ENCODE results near the gene ARRB2.
"Not testable (repeated sequence)": the region's sequence is repeated elsewhere in the genome, so short reads cannot be mapped to it uniquely, and the experiment has no call there.

ARRB2 gene

DNA sequence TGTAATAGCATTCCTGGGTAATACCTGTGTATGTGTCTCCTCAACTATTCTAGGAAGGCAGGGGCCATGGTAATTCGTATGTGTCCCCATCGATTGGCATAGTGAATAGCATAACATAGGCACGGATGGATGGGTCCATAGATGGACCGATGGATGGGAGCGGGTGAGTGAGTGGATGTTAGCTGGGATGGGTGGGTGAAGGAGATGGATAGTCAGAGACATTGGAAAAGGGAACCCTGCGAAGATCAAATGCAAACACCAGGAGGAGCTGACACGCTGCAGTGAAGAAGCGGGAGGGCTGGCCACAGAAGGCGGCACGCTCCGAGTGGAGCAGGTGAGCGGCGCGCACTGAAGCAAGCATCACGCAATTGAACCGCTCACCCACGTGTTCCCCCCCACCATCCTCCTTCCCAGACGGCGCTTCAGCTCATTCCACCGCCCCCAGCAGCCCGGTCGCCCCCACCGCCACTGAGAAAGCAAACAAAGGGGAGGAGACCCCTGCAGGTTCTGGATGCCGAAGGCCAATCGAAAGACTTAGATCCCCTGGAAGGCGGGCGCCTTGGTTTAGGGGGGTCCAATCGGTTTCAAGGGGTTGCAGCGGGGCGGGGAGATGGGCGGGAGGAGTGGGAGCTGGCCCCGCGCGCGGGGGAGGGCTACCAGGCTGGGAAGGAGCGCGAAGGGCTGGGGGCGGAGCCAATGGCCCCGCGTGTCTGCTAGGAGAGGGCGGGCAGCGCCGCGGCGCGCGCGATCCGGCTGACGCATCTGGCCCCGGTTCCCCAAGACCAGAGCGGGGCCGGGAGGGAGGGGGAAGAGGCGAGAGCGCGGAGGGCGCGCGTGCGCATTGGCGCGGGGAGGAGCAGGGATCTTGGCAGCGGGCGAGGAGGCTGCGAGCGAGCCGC, at the start of gene ARRB2:
ARRB2 (plus strand) TSS at position 839 of the 899 bp plus-strand sequence. CDS start 90 bp downstream, outside the sequence.
- peak; percentile 96 to 98 for DNase-seq (ENCODE audit: low read depth in 2 of 2, low spot score in 1 of 2)

- no peak for DNase-seq (ENCODE audit: low read depth in 2 of 2, low spot score in 1 of 2)
Observed at GRCh38 chr17:4663711-4664110, 46.7 kb upstream of the ARRB2 start.

- no peak for DNase-seq (ENCODE audit: low read depth in 2 of 2, low spot score in 1 of 2)
Observed at GRCh38 chr17:4664230-4664629, 46.2 kb upstream of the ARRB2 start.

DNA sequence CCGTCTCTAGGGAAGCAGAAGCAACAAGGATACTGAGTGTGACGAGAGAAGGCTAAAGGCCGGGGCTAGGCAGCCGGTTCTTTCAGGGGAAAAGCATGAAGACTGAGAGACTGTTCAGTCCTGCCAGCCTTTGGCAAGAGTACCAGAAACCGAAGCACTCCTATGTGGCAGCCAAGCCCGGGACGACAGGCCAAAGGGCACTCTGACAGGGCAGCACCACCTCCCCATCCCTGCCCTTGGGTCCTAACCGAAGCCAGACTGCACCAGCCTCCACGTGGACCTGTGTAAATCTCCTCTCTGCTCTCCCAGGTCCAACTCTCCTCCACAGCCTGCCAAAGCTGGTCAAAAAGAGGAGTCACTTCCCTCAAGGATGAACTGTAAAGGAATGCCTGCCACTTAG, 45.4 kb upstream of the ARRB2 start:
- no peak for DNase-seq (ENCODE audit: low read depth in 2 of 2, low spot score in 1 of 2)

- DNase-seq (ENCODE audit: low read depth in 2 of 2, low spot score in 1 of 2) = no peak
Observed at GRCh38 chr17:4666296-4666695, 44.1 kb upstream of the ARRB2 start.

- no peak for DNase-seq (ENCODE audit: low read depth in 2 of 2, low spot score in 1 of 2)
Observed at GRCh38 chr17:4667166-4667565, 43.3 kb upstream of the ARRB2 start.

- DNase-seq (ENCODE audit: low read depth in 2 of 2, low spot score in 1 of 2) = no peak
Observed at GRCh38 chr17:4672055-4672630, 38.3 kb upstream of the ARRB2 start.

- DNase-seq (ENCODE audit: low read depth in 2 of 2, low spot score in 1 of 2) = no peak
Observed at GRCh38 chr17:4672751-4673150, 37.7 kb upstream of the ARRB2 start.

DNA sequence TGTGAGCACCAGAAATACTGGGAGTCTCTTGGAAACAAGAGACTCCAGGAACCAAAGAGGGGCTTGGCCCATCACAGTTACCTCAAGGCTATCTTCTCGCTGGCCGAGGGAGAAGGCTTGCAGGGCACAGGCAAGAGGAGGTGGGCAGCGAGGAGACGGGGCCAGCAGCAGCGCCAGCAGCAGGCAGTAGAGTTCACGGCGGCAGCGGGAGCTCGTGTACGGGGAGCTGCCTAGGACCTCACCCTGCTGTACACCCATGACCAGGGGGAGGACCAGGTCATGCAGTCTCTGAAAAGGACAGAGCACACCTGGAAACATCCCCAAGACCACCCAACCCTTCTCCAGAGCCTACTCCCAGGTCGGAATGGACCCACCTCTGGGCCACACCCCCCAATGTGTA, 37.3 kb upstream of the ARRB2 start:
- DNase-seq (ENCODE audit: low read depth in 2 of 2, low spot score in 1 of 2) = no peak

DNA sequence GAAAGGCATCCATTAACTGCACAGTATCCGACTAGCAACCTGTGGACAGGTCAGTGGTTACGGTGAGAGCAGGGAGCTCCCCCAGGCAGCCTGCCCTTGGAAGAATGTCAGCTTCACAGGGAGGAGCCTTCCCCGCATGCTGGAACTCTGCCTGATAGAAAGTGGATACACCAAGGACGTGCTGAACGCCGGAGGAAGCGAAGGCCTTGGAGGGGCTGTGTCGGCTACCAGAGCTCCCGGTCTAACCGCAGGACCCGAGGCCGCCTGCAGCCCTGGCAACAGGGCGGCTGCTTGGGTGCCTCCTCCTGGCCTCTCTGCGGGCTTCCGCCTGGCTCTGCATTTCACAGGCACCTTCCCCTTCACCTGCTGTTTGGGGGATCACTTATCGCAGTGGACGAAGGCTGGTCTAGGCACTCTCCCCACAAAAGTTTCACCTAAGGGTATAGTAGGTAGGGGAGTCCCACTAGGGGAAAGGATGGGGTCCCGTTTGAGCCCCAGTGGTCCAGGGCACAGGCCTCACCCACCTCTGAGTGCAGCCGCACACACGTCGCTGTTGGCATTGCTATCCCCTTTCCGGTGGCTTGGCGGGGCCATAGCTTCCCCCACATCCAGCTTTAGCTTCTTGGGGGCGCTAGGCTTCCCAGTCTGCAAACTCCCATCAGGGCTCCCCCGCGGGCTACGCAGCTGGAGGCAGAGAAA, 36.3 kb upstream of the ARRB2 start:
- no peak for DNase-seq (ENCODE audit: low read depth in 2 of 2, low spot score in 1 of 2)

DNA sequence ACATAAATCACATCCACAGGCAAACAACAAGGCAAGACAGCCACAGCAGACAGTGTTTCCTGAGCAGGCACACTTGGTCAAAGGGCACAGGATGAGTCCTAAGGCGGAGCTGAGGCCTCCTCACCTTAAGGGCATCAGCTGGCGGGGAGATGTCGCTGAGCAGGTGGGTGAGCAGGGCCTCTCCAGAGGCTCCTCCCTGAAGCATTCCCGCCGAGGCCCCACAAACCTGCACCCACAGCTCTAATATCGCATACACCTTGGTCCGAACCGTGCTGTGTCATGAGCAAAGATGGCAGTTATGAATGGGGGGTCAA, 35.8 kb upstream of the ARRB2 start:
- DNase-seq (ENCODE audit: low read depth in 2 of 2, low spot score in 1 of 2) = no peak

- DNase-seq (ENCODE audit: low read depth in 2 of 2, low spot score in 1 of 2) = no peak
Observed at GRCh38 chr17:4675791-4676190, 34.6 kb upstream of the ARRB2 start.

- no peak for DNase-seq (ENCODE audit: low read depth in 2 of 2, low spot score in 1 of 2)
Observed at GRCh38 chr17:4676791-4677190, 33.6 kb upstream of the ARRB2 start.

GRCh38 chr17:4678448-4679026, 31.9 kb upstream of the ARRB2 start:
- no peak for DNase-seq (ENCODE audit: low read depth in 2 of 2, low spot score in 1 of 2)

- DNase-seq (ENCODE audit: low read depth in 2 of 2, low spot score in 1 of 2) = no peak
Observed at GRCh38 chr17:4679658-4680057, 30.8 kb upstream of the ARRB2 start.

GRCh38 chr17:4683739-4684138, 26.7 kb upstream of the ARRB2 start:
- DNase-seq (ENCODE audit: low read depth in 2 of 2, low spot score in 1 of 2) = not testable (repeated sequence)

DNA sequence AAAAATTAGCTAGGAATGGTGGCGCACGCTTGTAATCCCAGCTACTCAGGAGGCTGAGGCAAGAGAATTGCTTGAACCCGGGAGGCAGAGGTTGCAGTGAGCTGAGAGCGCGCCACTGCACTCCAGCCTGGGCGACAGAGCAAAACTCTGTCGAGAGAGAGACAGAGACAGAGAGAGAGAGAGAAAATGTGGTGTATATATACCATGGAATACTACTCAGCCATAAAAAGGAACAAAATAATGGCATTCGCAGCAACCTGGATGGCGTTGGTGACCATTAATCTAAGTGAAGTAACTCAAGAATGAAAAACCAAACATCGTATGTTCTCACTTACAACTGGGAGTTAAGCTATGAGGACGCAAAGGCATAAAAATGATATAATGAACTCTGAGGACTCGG, 20.6 kb upstream of the ARRB2 start:
- DNase-seq (ENCODE audit: low read depth in 2 of 2, low spot score in 1 of 2) = not testable (repeated sequence)

GRCh38 chr17:4690745-4691144, 19.7 kb upstream of the ARRB2 start:
- DNase-seq (ENCODE audit: low read depth in 2 of 2, low spot score in 1 of 2) = no peak

DNA sequence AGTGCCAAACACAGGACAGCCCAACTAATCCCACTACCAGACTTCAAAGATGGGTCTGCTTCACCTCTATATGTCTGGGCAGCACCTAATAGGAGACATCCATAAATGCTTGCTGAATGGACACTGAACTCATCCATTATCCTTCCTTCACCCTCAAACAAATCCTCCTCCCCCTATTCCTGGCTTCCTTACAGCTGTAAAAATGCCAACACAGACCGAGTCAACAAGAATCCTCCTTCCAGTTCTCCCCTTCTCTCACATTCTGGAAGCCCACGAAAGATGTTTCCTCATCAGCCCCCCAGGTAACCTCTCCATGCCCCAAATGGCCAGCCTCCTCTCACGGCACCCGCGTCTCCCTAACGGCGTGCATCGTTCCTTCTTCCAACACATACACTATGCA, 18.7 kb upstream of the ARRB2 start:
- no peak for DNase-seq (ENCODE audit: low read depth in 2 of 2, low spot score in 1 of 2)

DNA sequence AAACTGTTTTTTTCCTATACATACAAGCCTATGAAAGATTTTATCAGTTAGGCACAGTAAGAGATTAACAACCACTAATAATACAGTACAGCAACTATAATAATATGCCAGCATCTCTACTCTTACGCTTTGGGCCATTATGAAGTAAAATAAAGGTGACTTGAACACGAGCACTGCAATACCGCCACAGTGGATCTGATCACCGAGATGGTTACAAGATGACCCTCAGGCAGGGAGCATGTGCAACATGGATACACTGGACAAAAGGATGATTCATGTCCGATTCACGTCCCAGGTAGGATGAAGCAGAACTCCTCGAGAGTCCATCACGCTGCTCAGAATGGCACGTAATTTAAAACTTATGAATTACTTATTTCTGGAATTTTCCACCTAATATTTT, 17.0 kb upstream of the ARRB2 start:
- DNase-seq (ENCODE audit: low read depth in 2 of 2, low spot score in 1 of 2) = no peak

- DNase-seq (ENCODE audit: low read depth in 2 of 2, low spot score in 1 of 2) = no peak
Observed at GRCh38 chr17:4696437-4696805, 14.0 kb upstream of the ARRB2 start.
